AG04449 (cell line): ENCODE data around the gene COL15A1.

ENCODE experiments used
- CTCF ChIA-PET: fragments of 350-600 bp; formaldehyde crosslinking; extraction: SDS; loops from one replicate; lab custom pipeline; 2021; ENCODE audit warnings: antibody characterized with exemption; lab: Yijun Ruan, JAX
- POLR2A ChIA-PET: fragments of 400-600, 350-600 bp; formaldehyde crosslinking; extraction: SDS; loops from one replicate; lab custom pipeline; 2020; ENCODE audit warnings: antibody characterized with exemption, inconsistent platforms; lab: Yijun Ruan, JAX
- DNase-seq: peaks from one replicate; pipeline ENCODE4 v3.0.0-alpha.2; 2010; ENCODE audit warnings: low read depth, low spot score
- H3K4me3 ChIP-seq: 2 replicates; pipeline ENCODE4 v1.5.1; 2011; ENCODE audit warnings: low read depth, mild to moderate bottlenecking, control low read depth, low read length
- CTCF ChIP-seq: IDR thresholded peaks from one replicate; pipeline ENCODE4 v1.5.1; 2011; ENCODE audit warnings: mild to moderate bottlenecking, moderate library complexity, low read length, control low read depth, inconsistent platforms; ENCODE audit not compliant: insufficient read depth; ENCODE audit errors: missing control alignments

The COL15A1 gene

GRCh38 chr9:99002706-99003105 lies 59.0 kb downstream of the COL15A1 start:
- no peak overlapping the region for H3K4me3 ChIP-seq
- CTCF ChIA-PET: interaction anchor here (0.9 to 18.2 kb wide), 14 partner anchors 9 to 201 kb away, joined by 3 to 342 read pairs (median 10); partner anchors contain the start of genes GALNT12 and TGFBR1
- POLR2A ChIA-PET: no interaction called here

GRCh38 chr9:99003308-99003707 lies 59.6 kb downstream of the COL15A1 start:
- no peak overlapping the region for H3K4me3 ChIP-seq
- TF ChIP-seq CTCF: no peak
- ChIA-PET POLR2A (no interaction called here), CTCF (interaction anchor here (0.9 to 18.2 kb wide), 12 partner anchors 10 to 197 kb away, joined by 3 to 342 read pairs (median 37); partner anchors contain the start of genes GALNT12 and TGFBR1)
- DNase-seq: no peak

More at GRCh38 chr9:99002706-99003105, 59.0 kb downstream of the COL15A1 start:
- TF ChIP-seq CTCF: no peak
- DNase-seq: no peak

GRCh38 chr9:99004115-99004514 lies 60.4 kb downstream of the COL15A1 start:
- no peak overlapping the region for H3K4me3 ChIP-seq
- DNase-seq: no peak
- TF ChIP-seq CTCF: no peak
- ChIA-PET CTCF (interaction anchor here (1.5 to 11.2 kb wide), 3 partner anchors 12 to 146 kb away, joined by 3 to 200 read pairs (median 8); no protein-coding TSS in a partner anchor), POLR2A (no interaction called here)

- ChIA-PET CTCF (interaction anchor here (1.4 to 11.2 kb wide), 4 partner anchors 12 to 157 kb away, joined by 3 to 200 read pairs (median 6); no protein-coding TSS in a partner anchor), POLR2A (no interaction called here)
- no peak for DNase-seq
- no peak overlapping the region for H3K4me3 ChIP-seq
- TF ChIP-seq CTCF: no peak
Measured at GRCh38 chr9:99004717-99005460, 61.2 kb downstream of the COL15A1 start.

- no peak overlapping the region for H3K4me3 ChIP-seq
- no peak for DNase-seq
- ChIA-PET POLR2A (no interaction called here), CTCF (interaction anchor here (1.4 to 1.7 kb wide), 3 partner anchors 135 to 158 kb away, joined by 3 to 8 read pairs (median 5); no protein-coding TSS in a partner anchor)
- no peak for TF ChIP-seq CTCF
Measured at GRCh38 chr9:99005651-99006050, 61.9 kb downstream of the COL15A1 start.

- POLR2A ChIA-PET: no interaction called here
- CTCF ChIA-PET: interaction anchor here (1.4 kb wide), 1 partner anchor 159 kb away, joined by 5 read pairs; no protein-coding TSS in a partner anchor
- DNase-seq: no peak
- no peak overlapping the region for H3K4me3 ChIP-seq
- no peak for TF ChIP-seq CTCF
Measured at GRCh38 chr9:99006511-99006910, 62.8 kb downstream of the COL15A1 start.
